ENCODE results near the gene CATSPERZ. TPM values are rescaled to one million over a fixed set of nuclear protein-coding genes. Genes with fewer than 3 reads are reported as not detected.
A peak's percentile ranks its signal among the peaks of the same experiment; 100 is the strongest.

CATSPERZ gene
- total and polyA plus RNA-seq, 2 of the 13 experiments (the other 11 are each of a cell fraction or from before 2014, with no cell fraction given) = 0.22 to 0.48 TPM

GRCh38 chr11:64284962-64285884 lies 14.9 kb upstream of the CATSPERZ start, which contains the start of gene GPR137 (continued):
- TF ChIP-seq ZNF605 (CRISPR knock-in tag; IDR thresholded peaks at IDR 0.05) (0 out of 2 replicates have a peak, but pooled peaks have one; percentile 14), MXD4 (CRISPR knock-in tag; IDR thresholded peaks at IDR 0.05) (no peak), ZNF512B (CRISPR knock-in tag; IDR thresholded peaks at IDR 0.05; ENCODE audit: borderline replicate concordance) (no peak), ZNF615 (CRISPR knock-in tag; IDR thresholded peaks at IDR 0.05; ENCODE audit: borderline replicate concordance) (no peak), SMAD3 (CRISPR knock-in tag; IDR thresholded peaks at IDR 0.05) (no peak), ZBTB21 (CRISPR knock-in tag; IDR thresholded peaks at IDR 0.05) (no peak), SATB2 (CRISPR knock-in tag; IDR thresholded peaks at IDR 0.05) (no peak), ZNF414 (CRISPR knock-in tag; IDR thresholded peaks at IDR 0.05) (peak; percentile 37; the same call in 1 of the 2 replicates), ZBTB3 (CRISPR knock-in tag; IDR thresholded peaks at IDR 0.05; ENCODE audit: borderline replicate concordance, low read depth) (no peak), TFE3 (CRISPR knock-in tag; IDR thresholded peaks at IDR 0.05) (no peak), ZNF782 (CRISPR knock-in tag; IDR thresholded peaks at IDR 0.05; ENCODE audit: borderline replicate concordance) (no peak), ATF7 (IDR thresholded peaks at IDR 0.05) (no peak), ATF7 (CRISPR knock-in tag; IDR thresholded peaks at IDR 0.05) (no peak), ZSCAN20 (CRISPR knock-in tag; IDR thresholded peaks at IDR 0.05; ENCODE audit: borderline replicate concordance) (no peak), DNMT1 (CRISPR knock-in tag; IDR thresholded peaks at IDR 0.05) (no peak), CBX1 (IDR thresholded peaks at IDR 0.05; ENCODE audit: low read depth) (no peak)

Measured in HepG2 (cell line).